ENCODE data around the gene STOX2. TPM values are rescaled to one million over a fixed set of nuclear protein-coding genes. Genes with fewer than 3 reads are reported as not detected.

Gene STOX2, protein sequence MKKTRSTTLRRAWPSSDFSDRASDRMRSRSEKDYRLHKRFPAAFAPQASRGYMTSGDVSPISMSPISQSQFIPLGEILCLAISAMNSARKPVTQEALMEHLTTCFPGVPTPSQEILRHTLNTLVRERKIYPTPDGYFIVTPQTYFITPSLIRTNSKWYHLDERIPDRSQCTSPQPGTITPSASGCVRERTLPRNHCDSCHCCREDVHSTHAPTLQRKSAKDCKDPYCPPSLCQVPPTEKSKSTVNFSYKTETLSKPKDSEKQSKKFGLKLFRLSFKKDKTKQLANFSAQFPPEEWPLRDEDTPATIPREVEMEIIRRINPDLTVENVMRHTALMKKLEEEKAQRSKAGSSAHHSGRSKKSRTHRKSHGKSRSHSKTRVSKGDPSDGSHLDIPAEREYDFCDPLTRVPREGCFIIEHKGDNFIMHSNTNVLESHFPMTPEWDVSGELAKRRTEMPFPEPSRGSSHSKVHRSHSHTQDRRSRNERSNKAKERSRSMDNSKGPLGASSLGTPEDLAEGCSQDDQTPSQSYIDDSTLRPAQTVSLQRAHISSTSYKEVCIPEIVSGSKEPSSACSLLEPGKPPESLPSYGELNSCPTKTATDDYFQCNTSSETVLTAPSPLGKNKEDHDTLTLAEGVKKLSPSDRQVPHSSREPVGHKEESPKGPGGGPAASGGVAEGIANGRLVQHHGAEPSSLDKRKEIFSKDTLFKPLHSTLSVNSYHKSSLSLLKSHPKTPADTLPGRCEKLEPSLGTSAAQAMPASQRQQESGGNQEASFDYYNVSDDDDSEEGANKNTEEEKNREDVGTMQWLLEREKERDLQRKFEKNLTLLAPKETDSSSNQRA (N-terminal part only)
- total RNA-seq: 10 to 100 TPM; 18.5 to 25.8 TPM

DNA sequence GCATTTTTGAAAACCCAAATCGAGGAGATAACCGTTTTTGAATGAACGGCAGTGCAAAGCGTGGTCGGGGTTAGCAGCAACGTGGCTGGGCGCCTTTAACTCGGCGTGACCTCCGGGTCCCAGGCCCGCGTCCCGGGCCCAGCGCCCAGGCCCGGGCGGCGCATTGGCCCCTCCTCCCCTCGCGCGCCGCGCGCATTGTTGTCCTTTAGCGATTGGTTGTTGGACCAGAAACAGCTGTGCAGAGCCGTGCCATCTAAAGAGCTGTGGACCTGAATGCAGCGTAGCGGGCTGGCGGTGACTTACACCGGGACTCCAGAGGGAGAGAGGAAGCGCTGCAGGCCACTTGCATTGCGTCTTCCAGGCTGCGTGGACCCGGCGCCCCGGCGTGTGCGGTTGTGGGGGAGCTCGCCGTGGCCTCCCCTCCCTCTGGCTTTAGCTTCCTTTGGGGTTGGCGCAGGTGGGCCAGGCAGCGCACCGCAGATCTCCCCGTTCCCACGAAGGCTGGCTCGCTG lies at the start of gene STOX2:
STOX2 (plus strand) TSS at position 227 of the 512 bp plus-strand sequence. CDS start 1,484 bp downstream, outside the sequence.
- DNase-seq (ENCODE audit: low spot score): peak; percentile 85

DNA sequence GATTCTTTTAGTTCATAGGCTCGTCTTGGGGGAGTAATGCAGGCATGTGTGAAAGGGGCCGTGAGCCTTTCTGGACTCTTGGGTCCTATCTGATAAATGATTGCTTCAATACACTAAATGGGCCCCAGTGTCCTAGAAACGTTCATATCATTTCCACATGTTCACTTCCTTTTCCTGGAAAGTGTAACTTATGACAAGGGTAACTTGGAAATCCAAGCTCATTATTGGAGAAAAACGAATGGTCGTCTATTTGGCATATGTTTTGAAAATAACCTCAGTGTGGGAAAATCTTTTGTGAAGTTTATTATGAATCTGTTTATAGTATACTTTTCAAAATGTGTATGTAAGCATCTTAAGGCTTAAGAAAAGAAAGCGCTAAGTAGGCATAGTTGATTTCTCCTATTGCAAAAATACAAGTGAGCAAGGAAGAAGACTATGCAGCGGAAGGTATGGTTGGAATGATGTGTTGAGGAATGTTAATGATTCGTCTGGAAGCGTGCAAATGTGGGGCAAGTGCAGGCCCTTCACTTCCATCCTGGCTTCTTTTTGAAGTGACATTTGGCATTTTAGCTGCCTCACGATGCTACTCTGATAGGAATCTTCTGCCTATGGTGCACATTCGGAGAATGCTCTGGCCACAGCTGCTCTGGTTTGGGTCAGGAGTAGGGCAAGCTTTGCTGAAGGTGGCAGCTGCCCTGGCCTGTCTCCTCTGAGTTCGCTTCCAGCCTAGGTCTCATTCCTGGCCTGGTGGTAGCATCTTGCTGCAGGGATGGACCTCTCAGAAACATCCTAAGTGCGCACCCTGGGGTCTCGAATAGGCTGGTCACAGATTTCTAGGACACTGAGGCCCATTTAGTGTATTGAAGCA lies 49.5 kb upstream of the STOX2 start:
- no peak for DNase-seq (ENCODE audit: low spot score)
- Histone ChIP-seq H3K36me3 (no peaks in the 10 kb centered on the region), H3K27ac (no peak overlapping the region), H3K4me1 (no peaks in the 10 kb centered on the region), H3K27me3 (no peaks in the 10 kb centered on the region), H3K4me3 (no peak overlapping the region), H3K9me3 (no peaks in the 10 kb centered on the region)
- TF ChIP-seq, protein P1, sequence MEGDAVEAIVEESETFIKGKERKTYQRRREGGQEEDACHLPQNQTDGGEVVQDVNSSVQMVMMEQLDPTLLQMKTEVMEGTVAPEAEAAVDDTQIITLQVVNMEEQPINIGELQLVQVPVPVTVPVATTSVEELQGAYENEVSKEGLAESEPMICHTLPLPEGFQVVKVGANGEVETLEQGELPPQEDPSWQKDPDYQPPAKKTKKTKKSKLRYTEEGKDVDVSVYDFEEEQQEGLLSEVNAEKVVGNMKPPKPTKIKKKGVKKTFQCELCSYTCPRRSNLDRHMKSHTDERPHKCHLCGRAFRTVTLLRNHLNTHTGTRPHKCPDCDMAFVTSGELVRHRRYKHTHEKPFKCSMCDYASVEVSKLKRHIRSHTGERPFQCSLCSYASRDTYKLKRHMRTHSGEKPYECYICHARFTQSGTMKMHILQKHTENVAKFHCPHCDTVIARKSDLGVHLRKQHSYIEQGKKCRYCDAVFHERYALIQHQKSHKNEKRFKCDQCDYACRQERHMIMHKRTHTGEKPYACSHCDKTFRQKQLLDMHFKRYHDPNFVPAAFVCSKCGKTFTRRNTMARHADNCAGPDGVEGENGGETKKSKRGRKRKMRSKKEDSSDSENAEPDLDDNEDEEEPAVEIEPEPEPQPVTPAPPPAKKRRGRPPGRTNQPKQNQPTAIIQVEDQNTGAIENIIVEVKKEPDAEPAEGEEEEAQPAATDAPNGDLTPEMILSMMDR (IDR thresholded peaks at IDR 0.05): no peak

More for the DNA sequence above, at the start of gene STOX2:
- Histone ChIP-seq H3K27ac (peak within 1 kb of the TSS; percentile 87 to 90), H3K4me3 (peak within 1 kb of the TSS; percentile 71 to 75), H3K36me3 (no peaks in the 10 kb centered on the region), H3K27me3 (no peaks in the 10 kb centered on the region), H3K4me1 (peaks cover 0 to 27% of the 10 kb centered on the region in 2 donors), H3K9me3 (peaks cover 0 to 3% of the 10 kb centered on the region in 2 donors)
- TF ChIP-seq, protein P1 (IDR thresholded peaks at IDR 0.05): no peak

DNA sequence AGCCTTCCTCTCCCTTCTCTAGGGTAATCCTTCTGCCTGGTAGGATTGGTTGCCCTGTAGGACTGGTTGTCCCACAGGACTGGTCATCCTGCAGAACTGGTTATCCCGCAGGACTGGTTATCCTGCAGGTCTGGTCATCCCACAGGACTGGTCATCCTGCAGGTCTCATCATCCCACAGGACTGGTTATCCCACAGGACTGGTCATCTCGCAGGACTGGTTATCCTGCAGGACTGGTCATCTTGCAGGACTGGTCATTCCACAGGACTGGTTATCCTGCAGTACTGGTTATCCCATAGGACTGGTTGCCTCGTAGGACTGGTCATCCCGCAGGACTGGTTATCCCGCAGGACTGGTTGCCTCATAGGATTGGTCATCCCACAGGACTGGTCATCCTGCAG lies 48.1 kb upstream of the STOX2 start:
- H3K36me3 ChIP-seq: no peaks in the 10 kb centered on the region
- H3K4me1 ChIP-seq: no peaks in the 10 kb centered on the region
- DNase-seq (ENCODE audit: low spot score): no peak
- TF ChIP-seq, protein P1 (IDR thresholded peaks at IDR 0.05): no peak
- no peaks in the 10 kb centered on the region for H3K27me3 ChIP-seq
- H3K27ac ChIP-seq: no peak overlapping the region
- H3K4me3 ChIP-seq: no peak overlapping the region
- H3K9me3 ChIP-seq: no peaks in the 10 kb centered on the region

DNA sequence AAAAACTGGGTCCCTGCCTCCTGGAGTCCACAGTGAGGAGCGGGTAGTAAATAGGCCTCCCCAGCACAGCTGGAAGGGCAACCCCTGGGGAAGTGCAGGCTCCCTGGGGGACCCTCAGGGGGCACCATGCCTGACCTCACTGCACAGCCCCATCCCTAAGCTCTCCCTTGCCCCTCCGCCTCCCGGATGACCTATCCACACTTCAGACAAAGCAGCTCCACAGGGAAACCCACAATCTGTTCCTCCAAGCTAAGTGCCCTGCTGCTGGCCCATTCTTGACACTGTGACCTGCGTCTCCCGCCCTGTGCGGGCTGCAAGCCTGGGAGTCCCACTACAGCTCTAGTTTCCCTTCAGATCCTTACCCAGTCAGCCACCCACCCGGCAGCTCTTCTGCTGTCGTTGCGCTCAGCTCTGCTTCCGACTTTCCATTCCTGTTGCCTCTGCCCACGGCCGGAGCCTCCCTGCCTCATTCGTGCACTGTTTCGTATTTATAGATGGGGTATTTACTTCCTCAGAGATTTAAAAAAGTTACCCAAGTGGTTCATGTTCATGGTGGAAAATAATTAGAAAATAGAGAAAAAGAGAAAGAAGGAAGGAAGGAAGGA lies 47.0 kb upstream of the STOX2 start:
- Histone ChIP-seq H3K4me3 (no peak overlapping the region), H3K36me3 (no peaks in the 10 kb centered on the region), H3K4me1 (no peaks in the 10 kb centered on the region), H3K27me3 (no peaks in the 10 kb centered on the region), H3K9me3 (no peaks in the 10 kb centered on the region), H3K27ac (no peak overlapping the region)
- TF ChIP-seq, protein P1 (IDR thresholded peaks at IDR 0.05): no peak
- DNase-seq (ENCODE audit: low spot score): no peak

DNA sequence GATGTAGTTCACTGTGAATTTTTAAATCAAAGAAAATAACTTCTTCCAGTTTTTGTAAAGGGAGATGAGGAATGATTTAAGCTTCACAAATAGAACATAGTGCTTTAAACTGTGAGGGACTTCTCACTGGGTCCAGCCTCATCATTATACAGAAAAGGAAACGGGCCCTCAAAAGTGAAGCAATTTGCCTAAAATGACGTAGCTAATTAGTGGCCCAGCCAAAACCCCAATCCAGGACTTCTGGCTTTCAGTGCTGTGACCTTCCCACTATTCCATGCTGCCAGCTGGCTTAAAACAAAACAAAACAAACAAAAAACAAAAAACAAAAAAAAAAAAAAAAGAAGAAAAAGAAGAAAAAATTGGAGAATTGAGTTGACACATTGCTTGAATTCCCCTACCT lies 45.0 kb upstream of the STOX2 start:
- TF ChIP-seq, protein P1 (IDR thresholded peaks at IDR 0.05): no peak
- H3K9me3 ChIP-seq: no peaks in the 10 kb centered on the region
- no peak for DNase-seq (ENCODE audit: low spot score)
- no peaks in the 10 kb centered on the region for H3K36me3 ChIP-seq
- no peak overlapping the region for H3K27ac ChIP-seq
- H3K4me3 ChIP-seq: no peak overlapping the region
- H3K27me3 ChIP-seq: no peaks in the 10 kb centered on the region
- no peaks in the 10 kb centered on the region for H3K4me1 ChIP-seq
